ENCODE measurements around the gene IGFBP4. TPM values are rescaled to one million over a fixed set of nuclear protein-coding genes. Genes with fewer than 3 reads are reported as not detected.

The IGFBP4 gene
- total and polyA plus RNA-seq, 2 of the 13 experiments (the other 11 are each of a cell fraction or from before 2014, with no cell fraction given) = 4.1 to 49.0 TPM

GRCh38 chr17:40498281-40499084 lies 55.2 kb downstream of the IGFBP4 start (continued):
- TF ChIP-seq PCBP1 (IDR thresholded peaks at IDR 0.05; ENCODE audit: borderline replicate concordance, low read depth, low read length) (no peak), MIXL1 (CRISPR knock-in tag; IDR thresholded peaks at IDR 0.05) (no peak), GTF2F1 (IDR thresholded peaks at IDR 0.05; ENCODE audit: low read length) (no peak)

GRCh38 chr17:40499551-40500189 lies 56.4 kb downstream of the IGFBP4 start:
- Histone ChIP-seq H3K4me2 (ENCODE audit: low read depth, low read length) (peak overlapping the region; percentile 76), H3K9ac (ENCODE audit: insufficient read depth, low read depth, low read length) (no peak overlapping the region), H3K27ac (ENCODE audit: extremely low read length, insufficient read depth, low read length) (no peak overlapping the region), H3K4me1 (ENCODE audit: insufficient read depth, low read length) (peaks cover 49% of the 10 kb centered on the region), H3K9me3 (ENCODE audit: low read length) (no peaks in the 10 kb centered on the region), H3K4me3 (replicated peaks in 1 of 3; ENCODE audit: insufficient read depth in 1 of 3, low read depth in 2 of 3, low read length in 3 of 3) (peak overlapping the region; percentile 29 to 48 (median 45); a peak in 4 of 6 replicates), H3K79me2 (ENCODE audit: insufficient read depth, low read length) (no peaks in the 10 kb centered on the region), H3K36me3 (replicated peaks in 1 of 2; ENCODE audit: control insufficient read depth in 1 of 2, insufficient read depth in 2 of 2, low read length in 2 of 2) (no peaks in the 10 kb centered on the region), H4K20me1 (ENCODE audit: insufficient read depth, low read length) (no peaks in the 10 kb centered on the region), H2AFZ (ENCODE audit: low read length) (no peak overlapping the region), H3K27me3 (ENCODE audit: control insufficient read depth in 1 of 2, insufficient read depth in 2 of 2, low read length in 2 of 2) (peaks cover 0 to 12% of the 10 kb centered on the region in 2 experiments; a peak in 3 of 5 replicates)
- DNase-seq (ENCODE audit: low spot score) (peak; percentile 84), ATAC-seq (peak; percentile 85), FAIRE-seq (peak; percentile 55)
- intact Hi-C loops (cut with micrococcal nuclease; ENCODE audit: unreplicated experiment) (no loop called here), in situ Hi-C loops (cut with HindIII; ENCODE audit: extremely low pct_ligation_motif_present, low pct_unique_long_range_greater_than_20kb) (no loop called here)
- BruUV-seq (replicated peaks) = no TSS peak
- CTCF ChIA-PET (ENCODE audit: low intra/inter-chr PET ratio, low total read pairs) = interaction anchor here (1.7 kb wide), 1 partner anchor 61 kb away, joined by 3 read pairs; no protein-coding TSS in a partner anchor
- 12% methylated on average over 15 of the region's 17 CpGs for WGBS (ENCODE audit: low lambda C conversion rate)
- POLR2A ChIA-PET = interaction anchor here (0.9 to 1.7 kb wide), 4 partner anchors 11 to 61 kb away, joined by 4 to 6 read pairs (median 4); no protein-coding TSS in a partner anchor
- peak; percentile 79; the same call in 1 of the 2 replicates for TF ChIP-seq ZBED4 (CRISPR knock-in tag; IDR thresholded peaks at IDR 0.05; ENCODE audit: borderline replicate concordance)
- 0 out of 2 replicates have a peak, but pooled peaks have one; percentile 20 for TF ChIP-seq ZBTB20 (CRISPR knock-in tag; IDR thresholded peaks at IDR 0.05; ENCODE audit: borderline replicate concordance, low read depth)
- no peak for TF ChIP-seq ZNF280D (CRISPR knock-in tag; IDR thresholded peaks at IDR 0.05)
- 0 out of 2 replicates have a peak, but pooled peaks have one; percentile 34 for TF ChIP-seq MED1 (CRISPR knock-in tag; IDR thresholded peaks at IDR 0.05)
- TF ChIP-seq ZNF292 (CRISPR knock-in tag; IDR thresholded peaks at IDR 0.05; ENCODE audit: borderline replicate concordance, low read depth) = peak; percentile 54; the same call in 1 of the 2 replicates
- 0 out of 2 replicates have a peak, but pooled peaks have one; percentile 25 for TF ChIP-seq BORCS8-MEF2B (CRISPR knock-in tag; IDR thresholded peaks at IDR 0.05)
- peak; percentile 49 for TF ChIP-seq HNRNPLL (IDR thresholded peaks at IDR 0.05; ENCODE audit: low read depth, low read length, poor library complexity, severe bottlenecking)
- TF ChIP-seq PHF21A (CRISPR knock-in tag; IDR thresholded peaks at IDR 0.05) = peak; percentile 33; the same call in 1 of the 2 replicates
- peak; percentile 33; the same call in 1 of the 2 replicates for TF ChIP-seq NCOA2 (CRISPR knock-in tag; IDR thresholded peaks at IDR 0.05)
- TF ChIP-seq MAZ (IDR thresholded peaks at IDR 0.05; ENCODE audit: borderline replicate concordance, low read depth, low read length) = 0 out of 2 replicates have a peak, but pooled peaks have one; percentile 27
- TF ChIP-seq MAZ (CRISPR knock-in tag; IDR thresholded peaks at IDR 0.05; ENCODE audit: low read depth) = no peak

Data from HepG2 (cell line).